Activated CD4-positive, alpha-beta T cell treated with anti-CD3 and anti-CD28 coated beads, Interleukin-2, amount 10 ng/mL, durations not matched to agents 24 days and 14 days (primary cell): ENCODE data around the gene ZNF232. TPM values are rescaled to one million over a fixed set of nuclear protein-coding genes. Genes with fewer than 3 reads are reported as not detected.
A peak's percentile ranks its signal among the peaks of the same experiment; 100 is the strongest.
"Not testable (repeated sequence)": the region's sequence is repeated elsewhere in the genome, so short reads cannot be mapped to it uniquely, and the experiment has no call there.

Experiments used
- DNase-seq: peaks from one replicate; pipeline ENCODE4 v3.0.0; 2022
- H3K27ac Mint-ChIP-seq: one replicate; pipeline ENCODE4 v1.8.0; 2022; ENCODE audit warnings: mild to moderate bottlenecking, mixed read lengths
- H3K27me3 Mint-ChIP-seq: one replicate; pipeline ENCODE4 v1.8.0; 2022; ENCODE audit warnings: mixed read lengths
- H3K36me3 Mint-ChIP-seq: one replicate; pipeline ENCODE4 v1.8.0; 2022; ENCODE audit warnings: low read depth, mild to moderate bottlenecking, mixed read lengths
- H3K4me1 Mint-ChIP-seq: one replicate; pipeline ENCODE4 v1.8.0; 2021; ENCODE audit warnings: mixed read lengths
- H3K4me3 Mint-ChIP-seq: one replicate; pipeline ENCODE4 v1.8.0; 2022; ENCODE audit warnings: mild to moderate bottlenecking, moderate library complexity, mixed read lengths
- H3K9me3 Mint-ChIP-seq: one replicate; pipeline ENCODE4 v1.8.0; 2021; ENCODE audit warnings: mixed read lengths
- intact Hi-C: fragments of 100-400 bp; cut with micrococcal nuclease; formaldehyde crosslinking; loops from one replicate; pipeline ENCODE4 v1.15.1; 2023
- total RNA-seq: library from RNA; stranded (reverse); gene quantifications from 2 replicates; pipeline ENCODE4 v1.2.3, GENCODE V29; 2022

The ZNF232 gene
- total RNA-seq, 1 donor from 2014 or later: 17.4 TPM

DNA sequence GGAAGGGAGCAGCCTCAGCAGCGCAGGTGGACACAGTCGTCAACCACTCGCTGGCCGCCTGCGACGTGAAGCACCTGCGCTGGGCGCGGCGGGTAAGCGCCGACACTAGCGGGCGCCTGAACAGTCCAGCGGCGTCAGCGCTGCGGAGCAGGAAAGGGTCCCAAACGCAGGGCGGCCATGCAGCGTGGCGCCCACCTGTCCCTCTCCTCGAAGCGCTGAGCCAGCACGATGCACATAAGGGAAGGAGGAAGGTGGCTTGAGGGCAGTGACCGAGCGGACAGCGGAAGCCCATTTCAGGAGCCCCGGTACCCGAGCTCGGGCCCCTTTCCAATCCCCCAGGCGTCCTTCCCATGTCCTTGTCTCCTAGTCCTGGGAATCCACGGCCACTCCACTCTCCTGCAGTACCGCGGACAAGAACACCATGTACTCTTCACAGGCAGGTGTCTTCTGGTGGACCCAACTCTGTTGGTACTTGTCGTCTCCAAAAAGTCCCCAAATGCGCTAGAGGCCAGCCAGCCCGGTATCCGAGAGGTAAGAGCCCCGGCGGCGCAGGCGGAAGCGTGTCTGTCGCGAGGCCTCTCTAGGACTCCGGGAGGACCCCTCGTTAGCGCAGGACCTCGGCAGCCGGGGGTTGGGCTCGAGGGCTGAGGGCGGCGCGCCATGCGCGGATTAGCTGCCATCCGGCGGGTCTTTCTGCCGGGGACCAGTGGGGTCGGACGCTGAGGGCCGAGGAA is 14.4 kb downstream of the ZNF232 start:
- H3K9me3 Mint-ChIP-seq: peaks cover 31% of the 10 kb centered on the region
- H3K27me3 Mint-ChIP-seq: peaks cover 17% of the 10 kb centered on the region
- intact Hi-C loops: no loop called here
- H3K4me1 Mint-ChIP-seq: no peaks in the 10 kb centered on the region
- H3K27ac Mint-ChIP-seq: no peak overlapping the region
- no peak overlapping the region for H3K4me3 Mint-ChIP-seq
- no peak for DNase-seq
- peaks cover 28% of the 10 kb centered on the region for H3K36me3 Mint-ChIP-seq

GRCh38 chr17:5096731-5097100 is 15.0 kb downstream of the ZNF232 start:
- Mint-ChIP-seq H3K4me3 (no peak overlapping the region), H3K36me3 (peaks cover 33% of the 10 kb centered on the region), H3K27me3 (peaks cover 17% of the 10 kb centered on the region), H3K9me3 (peaks cover 36% of the 10 kb centered on the region), H3K27ac (no peak overlapping the region), H3K4me1 (no peaks in the 10 kb centered on the region)
- intact Hi-C loops: no loop called here
- DNase-seq: no peak

DNA sequence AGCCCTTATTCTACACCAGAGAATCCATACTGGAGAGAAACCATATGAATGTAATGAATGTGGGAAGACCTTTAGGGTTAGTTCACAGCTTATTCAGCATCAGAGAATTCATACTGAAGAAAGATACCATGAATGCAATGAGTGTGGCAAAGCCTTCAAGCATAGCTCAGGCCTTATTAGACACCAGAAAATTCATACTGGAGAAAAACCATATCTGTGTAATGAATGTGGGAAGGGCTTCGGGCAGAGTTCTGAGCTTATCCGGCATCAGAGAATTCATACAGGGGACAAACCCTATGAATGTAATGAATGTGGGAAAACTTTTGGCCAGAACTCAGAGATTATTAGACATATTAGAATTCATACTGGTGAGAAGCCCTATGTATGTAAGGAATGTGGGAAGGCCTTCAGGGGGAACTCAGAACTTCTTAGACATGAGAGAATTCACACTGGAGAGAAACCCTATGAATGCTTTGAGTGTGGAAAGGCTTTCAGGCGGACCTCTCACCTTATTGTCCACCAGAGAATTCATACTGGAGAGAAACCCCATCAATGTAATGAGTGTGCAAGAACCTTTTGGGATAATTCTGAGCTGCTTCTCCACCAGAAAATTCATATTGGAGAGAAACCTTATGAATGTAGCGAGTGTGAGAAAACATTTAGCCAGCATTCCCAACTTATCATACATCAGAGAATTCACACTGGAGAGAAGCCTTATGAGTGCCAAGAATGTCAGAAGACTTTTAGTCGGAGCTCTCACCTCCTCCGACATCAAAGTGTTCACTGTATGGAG is 19.3 kb downstream of the ZNF232 start:
- no peaks in the 10 kb centered on the region for H3K4me1 Mint-ChIP-seq
- peaks cover 42% of the 10 kb centered on the region for H3K9me3 Mint-ChIP-seq
- H3K36me3 Mint-ChIP-seq: peaks cover 67% of the 10 kb centered on the region
- no peak overlapping the region for H3K27ac Mint-ChIP-seq
- DNase-seq: no peak
- H3K27me3 Mint-ChIP-seq: peaks cover 17% of the 10 kb centered on the region
- intact Hi-C loops: no loop called here
- H3K4me3 Mint-ChIP-seq: no peak overlapping the region

DNA sequence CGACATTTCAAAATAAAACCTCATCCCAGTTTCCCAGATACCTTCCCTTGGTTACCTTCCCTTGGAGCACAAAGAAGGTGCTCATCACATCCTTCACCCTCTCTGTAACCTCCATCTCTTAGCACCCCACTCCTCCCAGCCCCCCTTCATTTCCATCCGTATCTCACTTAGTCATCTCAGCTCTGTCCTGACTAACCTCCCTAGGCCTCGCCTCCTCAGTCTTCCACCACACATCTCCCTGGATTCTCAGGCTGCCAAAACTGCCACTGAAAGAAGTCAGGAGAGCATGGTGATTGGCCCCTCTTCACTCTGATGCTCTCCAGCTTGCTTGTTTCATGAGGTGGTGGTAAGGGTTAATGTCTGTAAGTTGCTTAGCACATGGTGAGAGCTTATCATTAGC is 31.1 kb downstream of the ZNF232 start:
- Mint-ChIP-seq H3K4me3 (no peak overlapping the region), H3K36me3 (peaks cover 46% of the 10 kb centered on the region), H3K9me3 (peaks cover 29% of the 10 kb centered on the region), H3K27me3 (no peaks in the 10 kb centered on the region), H3K27ac (no peak overlapping the region), H3K4me1 (peaks cover 18% of the 10 kb centered on the region)
- no peak for DNase-seq
- intact Hi-C loops: no loop called here

- DNase-seq: peak; percentile 93
- Mint-ChIP-seq H3K36me3 (peaks cover 32% of the 10 kb centered on the region), H3K27me3 (peaks cover 2% of the 10 kb centered on the region), H3K27ac (peak within 1 kb of the TSS; percentile 92), H3K4me3 (peak within 1 kb of the TSS; percentile 87), H3K4me1 (peaks cover 18% of the 10 kb centered on the region), H3K9me3 (peaks cover 18% of the 10 kb centered on the region)
- intact Hi-C loops: loop anchor here (2.0 to 10.0 kb wide), 2 partner anchors 32 to 116 kb away; partner anchors contain the start of genes ZNF232 and ZNF594
Measured at GRCh38 chr17:5078106-5079028, 33.3 kb downstream of the ZNF232 start, which contains the start of gene ZFP3. TSS of gene ZFP3 (plus strand) at chr17:5078467. CDS start at chr17:5091505, 13,038 bp downstream.

GRCh38 chr17:5077781-5078105 is 33.9 kb downstream of the ZNF232 start:
- no peak for DNase-seq
- H3K4me1 Mint-ChIP-seq: peaks cover 18% of the 10 kb centered on the region
- peak overlapping the region; percentile 87 for H3K4me3 Mint-ChIP-seq
- H3K36me3 Mint-ChIP-seq: peaks cover 28% of the 10 kb centered on the region
- peak overlapping the region; percentile 92 for H3K27ac Mint-ChIP-seq
- peaks cover 14% of the 10 kb centered on the region for H3K9me3 Mint-ChIP-seq
- peaks cover 2% of the 10 kb centered on the region for H3K27me3 Mint-ChIP-seq
- intact Hi-C loops: loop anchor here (2.0 to 10.0 kb wide), 2 partner anchors 33 to 117 kb away; partner anchors contain the start of genes ZNF232 and ZNF594

DNA sequence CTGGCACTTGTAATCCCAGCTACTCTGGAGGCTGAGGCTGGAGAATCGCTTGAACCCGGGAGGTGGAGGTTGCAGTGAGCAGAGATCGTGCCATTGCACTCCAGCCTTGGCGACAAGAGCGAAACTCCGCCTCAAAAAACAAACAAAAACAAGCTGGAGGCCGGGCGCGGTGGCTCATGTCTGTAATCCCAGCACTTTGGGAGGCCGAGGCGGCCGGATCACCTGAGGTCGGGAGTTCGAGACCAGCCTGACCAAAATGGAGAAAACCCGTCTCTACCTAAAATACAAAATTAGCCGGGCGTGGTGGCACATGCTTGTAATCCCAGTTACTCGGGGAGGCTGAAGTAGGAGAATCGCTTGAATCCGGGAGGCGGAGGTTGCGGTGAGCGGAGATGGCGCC is 34.4 kb downstream of the ZNF232 start:
- Mint-ChIP-seq H3K9me3 (peaks cover 13% of the 10 kb centered on the region), H3K4me1 (peaks cover 18% of the 10 kb centered on the region), H3K27ac (peak overlapping the region; percentile 92), H3K4me3 (peak overlapping the region; percentile 87), H3K36me3 (peaks cover 23% of the 10 kb centered on the region)
- not testable (repeated sequence) for H3K27me3 Mint-ChIP-seq, DNase-seq
- intact Hi-C loops: loop anchor here (10.0 kb wide), 1 partner anchor 118 kb away; the partner anchor contains the start of gene ZNF594

DNA sequence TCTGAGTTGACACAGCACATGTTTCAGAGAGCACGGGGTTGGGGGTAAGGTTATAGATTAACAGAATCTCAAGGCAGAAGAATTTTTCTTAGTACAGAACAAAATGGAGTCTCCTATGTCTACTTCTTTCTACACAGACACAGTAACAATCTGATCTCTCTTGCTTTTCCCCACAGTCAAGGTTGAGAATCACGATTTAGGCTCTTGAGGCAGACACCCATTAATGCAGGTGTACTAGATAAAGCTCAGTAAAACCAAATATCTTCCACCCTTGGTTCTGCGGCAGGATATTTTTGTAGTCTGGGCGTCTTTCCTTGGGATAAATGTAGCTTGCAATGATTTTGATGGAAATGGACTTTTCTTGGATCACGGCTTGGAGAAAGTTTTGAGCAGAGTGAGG is 36.2 kb downstream of the ZNF232 start:
- H3K4me1 Mint-ChIP-seq: peaks cover 15% of the 10 kb centered on the region
- not testable (repeated sequence) for H3K27ac Mint-ChIP-seq, DNase-seq, H3K27me3 Mint-ChIP-seq, H3K4me3 Mint-ChIP-seq, H3K9me3 Mint-ChIP-seq
- intact Hi-C loops: loop anchor here (10.0 kb wide), 1 partner anchor 119 kb away; the partner anchor contains the start of gene ZNF594
- H3K36me3 Mint-ChIP-seq: peaks cover 14% of the 10 kb centered on the region

GRCh38 chr17:5069724-5070123 is 42.0 kb downstream of the ZNF232 start:
- Mint-ChIP-seq H3K4me3 (no peak overlapping the region), H3K4me1 (no peaks in the 10 kb centered on the region), H3K36me3 (peaks cover 7% of the 10 kb centered on the region), H3K27ac (no peak overlapping the region), H3K27me3 (peaks cover 2% of the 10 kb centered on the region), H3K9me3 (no peaks in the 10 kb centered on the region)
- DNase-seq: no peak
- intact Hi-C loops: loop anchor here (10.0 kb wide), 1 partner anchor 125 kb away; the partner anchor contains the start of gene ZNF594

DNA sequence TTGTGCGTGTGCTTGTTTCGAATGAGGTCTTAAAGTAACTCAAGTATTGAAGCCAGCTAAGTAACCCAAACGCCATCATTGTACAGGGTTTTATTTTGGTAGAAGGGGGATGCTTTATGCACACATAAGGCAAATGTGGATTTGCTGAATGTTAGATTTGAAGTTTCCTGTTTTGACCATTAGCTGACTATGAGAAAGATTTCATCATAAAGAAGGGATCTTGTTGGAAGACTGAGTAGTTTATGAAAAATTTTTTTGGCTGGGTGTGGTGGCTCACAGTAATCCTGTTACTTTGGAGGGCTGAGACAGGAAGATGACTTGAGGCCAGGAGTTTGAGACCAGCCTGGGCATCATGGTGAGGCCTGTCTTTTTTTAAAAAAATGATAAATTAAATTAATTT is 43.4 kb downstream of the ZNF232 start:
- Mint-ChIP-seq H3K4me3 (no peak overlapping the region), H3K9me3 (no peaks in the 10 kb centered on the region), H3K36me3 (peaks cover 7% of the 10 kb centered on the region), H3K27me3 (no peaks in the 10 kb centered on the region), H3K27ac (no peak overlapping the region), H3K4me1 (no peaks in the 10 kb centered on the region)
- no peak for DNase-seq
- intact Hi-C loops: no loop called here

DNA sequence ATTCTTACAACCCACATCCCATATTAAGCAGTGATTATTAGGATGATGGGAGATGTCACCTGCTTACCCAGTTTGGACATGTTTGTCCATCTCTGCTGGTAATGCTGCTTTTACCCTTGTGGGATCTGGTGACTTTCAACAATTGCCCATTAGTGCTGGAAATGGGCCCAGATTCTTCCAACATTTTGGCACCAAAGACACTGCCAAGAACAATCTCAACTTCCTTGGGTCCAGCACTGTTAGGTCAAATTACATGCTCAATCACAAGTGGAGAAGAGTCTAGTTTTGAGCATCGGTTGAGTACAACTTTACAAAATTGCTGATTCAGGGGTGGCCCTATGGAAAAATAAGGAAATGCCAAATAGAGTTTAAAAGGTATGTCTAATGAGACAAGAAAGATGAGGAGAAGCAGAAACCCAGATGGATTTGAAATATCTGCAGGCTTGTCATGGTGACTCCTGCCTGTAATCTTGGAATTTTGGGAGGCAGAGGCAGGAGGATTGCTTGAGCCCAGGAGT is 46.4 kb downstream of the ZNF232 start:
- no peaks in the 10 kb centered on the region for H3K27me3 Mint-ChIP-seq
- H3K27ac Mint-ChIP-seq: no peak overlapping the region
- no peaks in the 10 kb centered on the region for H3K9me3 Mint-ChIP-seq
- intact Hi-C loops: no loop called here
- peaks cover 7% of the 10 kb centered on the region for H3K36me3 Mint-ChIP-seq
- no peak for DNase-seq
- peaks cover 2% of the 10 kb centered on the region for H3K4me1 Mint-ChIP-seq
- H3K4me3 Mint-ChIP-seq: no peak overlapping the region
